GM18507 (cell line): ENCODE measurements around the gene HAUS8.
"Not testable (repeated sequence)": the region's sequence is repeated elsewhere in the genome, so short reads cannot be mapped to it uniquely, and the experiment has no call there.

Source experiments
- DNase-seq: peaks from one replicate; pipeline ENCODE4 v3.0.0; 2011; ENCODE audit warnings: low read depth; ENCODE audit not compliant: insufficient read length; ENCODE audit errors: extremely low spot score
- FAIRE-seq: peaks from 2 replicates; lab custom pipeline; 2011; peaks lifted over from hg19 to GRCh38; lab: Jason Lieb, UNC

Gene HAUS8

DNA sequence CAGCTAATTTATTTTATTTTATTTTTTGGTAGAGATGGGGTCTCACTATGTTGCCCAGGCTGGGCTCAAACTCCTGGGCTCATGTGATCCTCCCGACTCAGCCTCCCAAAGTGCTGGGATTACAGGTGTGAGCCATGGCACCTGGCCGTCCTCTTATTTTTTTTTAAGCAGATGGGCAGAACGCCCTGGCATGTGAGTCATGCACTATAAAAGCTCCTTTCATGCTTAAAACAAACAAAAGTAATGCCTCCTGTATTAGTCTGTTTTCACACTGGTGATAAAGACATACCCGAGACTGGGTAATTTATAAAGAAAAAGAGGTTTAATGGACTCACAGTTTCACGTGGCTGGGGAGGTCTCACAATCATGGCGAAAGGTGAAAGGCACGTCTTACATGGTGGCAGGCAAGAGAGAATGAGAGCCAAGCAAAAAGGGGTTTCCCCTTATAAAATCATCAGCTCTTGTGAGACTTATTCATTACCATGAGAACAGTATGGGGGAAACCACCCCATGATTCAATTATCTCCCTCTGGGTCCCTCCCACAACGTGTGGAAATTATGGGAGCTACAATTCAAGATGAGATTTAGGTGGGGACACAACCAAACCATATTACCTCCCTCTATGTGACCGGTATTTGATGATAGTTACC lies 60.9 kb downstream of the HAUS8 start:
- DNase-seq, FAIRE-seq: not testable (repeated sequence)

GRCh38 chr19:17011485-17011884 lies 63.8 kb downstream of the HAUS8 start:
- FAIRE-seq: no peak
- DNase-seq: no peak

- no peak for FAIRE-seq
- DNase-seq: no peak
These were observed 68.7 kb downstream of the HAUS8 start for GRCh38 chr19:17006579-17006978.

DNA sequence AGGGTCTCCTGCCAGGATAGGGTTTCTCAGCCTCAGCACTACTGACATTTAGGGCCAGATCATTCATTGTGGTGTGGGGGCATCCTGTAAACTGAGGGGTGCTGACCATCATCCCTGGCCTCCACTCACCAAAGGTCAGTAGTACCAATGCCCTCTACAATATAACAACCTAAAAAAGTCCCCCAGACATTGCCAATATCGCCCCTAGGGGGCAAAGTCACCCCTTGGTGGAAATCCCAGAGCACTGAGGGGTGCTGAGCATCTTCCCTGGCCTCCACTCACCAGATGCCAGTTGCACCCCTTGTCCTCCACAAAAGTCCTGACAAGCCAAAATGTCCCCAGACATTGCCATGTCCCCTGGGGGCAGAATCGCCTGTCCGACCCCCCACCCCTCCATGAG lies 70.3 kb downstream of the HAUS8 start:
- FAIRE-seq (no peak), DNase-seq (no peak)

DNA sequence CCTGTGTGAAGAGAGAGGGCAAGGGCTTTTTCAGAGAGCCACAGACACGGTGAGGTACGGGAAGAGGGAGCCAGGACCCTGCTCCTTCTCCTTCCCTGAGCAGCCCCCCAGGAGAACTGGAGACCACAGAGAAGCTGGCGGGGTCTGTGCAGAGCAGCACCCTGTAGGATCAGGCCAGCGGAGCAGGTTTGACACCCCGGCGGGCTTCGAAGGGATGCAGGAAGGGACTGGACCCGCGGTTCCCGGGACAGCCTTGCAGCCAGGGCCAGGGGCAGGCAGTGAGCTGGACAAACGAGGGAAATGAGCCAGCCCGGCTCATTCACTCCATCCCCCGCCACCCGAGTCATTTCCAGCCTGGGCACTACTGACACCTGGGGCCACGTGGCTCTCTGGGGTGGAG lies 70.9 kb downstream of the HAUS8 start:
- no peak for FAIRE-seq
- no peak for DNase-seq

GRCh38 chr19:17002455-17002854 lies 72.8 kb downstream of the HAUS8 start:
- FAIRE-seq (no peak), DNase-seq (no peak)

DNA sequence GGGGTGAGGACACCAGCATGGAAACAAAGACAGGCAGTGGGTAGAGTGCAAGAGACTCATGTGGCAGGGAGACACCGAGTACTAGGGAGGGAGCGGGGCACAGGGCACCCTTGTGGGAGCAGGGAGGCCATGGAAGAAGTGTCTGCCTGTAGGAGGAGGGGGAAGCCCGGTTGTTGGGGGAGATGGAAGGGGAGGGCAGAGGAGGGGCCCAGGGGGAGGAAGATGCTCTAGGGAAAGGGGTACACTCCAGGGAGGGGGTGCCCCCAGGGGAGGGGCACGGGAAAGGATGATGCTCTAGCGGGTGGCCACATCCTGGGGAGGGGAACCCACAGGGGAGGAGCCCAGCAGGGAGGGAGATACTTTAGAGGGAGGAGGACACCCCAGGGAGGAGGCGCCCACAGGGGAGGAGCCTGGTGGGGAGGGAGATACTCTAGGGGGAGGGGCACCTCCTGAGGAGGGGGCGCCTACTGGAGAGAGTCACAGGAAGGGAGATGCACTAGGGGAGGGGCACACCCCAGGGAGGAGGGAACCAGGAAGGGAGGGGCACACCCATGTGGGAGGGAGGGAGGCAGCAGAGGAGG lies 73.6 kb downstream of the HAUS8 start:
- FAIRE-seq (no peak), DNase-seq (no peak)
